ENCODE data around the gene PTPRG. TPM values are rescaled to one million over a fixed set of nuclear protein-coding genes. Genes with fewer than 3 reads are reported as not detected.
A peak's percentile ranks its signal among the peaks of the same experiment; 100 is the strongest.

PTPRG gene
- total RNA-seq, 1 donor, result 148 TPM

- Histone ChIP-seq H3K4me3 (ENCODE audit: insufficient read depth, low read length) (no peak overlapping the region), H2AFZ (ENCODE audit: low read length) (no peak overlapping the region), H3K9me3 (ENCODE audit: low read depth, low read length) (no peaks in the 10 kb centered on the region)
Measured at GRCh38 chr3:62056658-62057057, 495.3 kb downstream of the PTPRG start.

GRCh38 chr3:62057339-62058047 lies 496.1 kb downstream of the PTPRG start:
- no peaks in the 10 kb centered on the region for H3K4me1 ChIP-seq (ENCODE audit: insufficient read depth, low read length)
- H2AFZ ChIP-seq (ENCODE audit: low read length), result no peak overlapping the region
- no peaks in the 10 kb centered on the region for H3K79me2 ChIP-seq (ENCODE audit: insufficient read depth, low read length)
- no peaks in the 10 kb centered on the region for H3K36me3 ChIP-seq (ENCODE audit: insufficient read depth, low read length)
- no peaks in the 10 kb centered on the region for H3K9me3 ChIP-seq (ENCODE audit: low read depth, low read length)
- TF ChIP-seq CTCF (IDR thresholded peaks at IDR 0.05; ENCODE audit: extremely low read depth, low read depth, low read length), result no peak
- no peak overlapping the region for H3K4me2 ChIP-seq (ENCODE audit: insufficient read depth, low read length)
- no peaks in the 10 kb centered on the region for H3K27me3 ChIP-seq (ENCODE audit: insufficient read depth, low read length)
- H4K20me1 ChIP-seq (ENCODE audit: insufficient read depth, low read length), result peaks cover 6% of the 10 kb centered on the region
- no peak overlapping the region for H3K27ac ChIP-seq (ENCODE audit: low read depth, low read length)
- no peak for DNase-seq (ENCODE audit: insufficient read length, low spot score, missing footprints)
- no peak overlapping the region for H3K4me3 ChIP-seq (ENCODE audit: insufficient read depth, low read length)

More at GRCh38 chr3:62056658-62057057, 495.3 kb downstream of the PTPRG start:
- Histone ChIP-seq H3K79me2 (ENCODE audit: insufficient read depth, low read length) (no peaks in the 10 kb centered on the region), H3K4me2 (ENCODE audit: insufficient read depth, low read length) (no peak overlapping the region), H3K4me1 (ENCODE audit: insufficient read depth, low read length) (no peaks in the 10 kb centered on the region), H3K36me3 (ENCODE audit: insufficient read depth, low read length) (no peaks in the 10 kb centered on the region), H3K27me3 (ENCODE audit: insufficient read depth, low read length) (no peaks in the 10 kb centered on the region), H3K27ac (ENCODE audit: low read depth, low read length) (no peak overlapping the region), H4K20me1 (ENCODE audit: insufficient read depth, low read length) (peaks cover 6% of the 10 kb centered on the region)
- DNase-seq (ENCODE audit: insufficient read length, low spot score, missing footprints), result no peak
- TF ChIP-seq CTCF (IDR thresholded peaks at IDR 0.05; ENCODE audit: extremely low read depth, low read depth, low read length), result no peak

GRCh38 chr3:62065985-62066693 lies 504.8 kb downstream of the PTPRG start:
- H2AFZ ChIP-seq (ENCODE audit: low read length), result no peak overlapping the region
- peak; percentile 55 for DNase-seq (ENCODE audit: insufficient read length, low spot score, missing footprints)
- H3K4me1 ChIP-seq (ENCODE audit: insufficient read depth, low read length), result no peaks in the 10 kb centered on the region
- no peaks in the 10 kb centered on the region for H3K36me3 ChIP-seq (ENCODE audit: insufficient read depth, low read length)
- no peaks in the 10 kb centered on the region for H3K27me3 ChIP-seq (ENCODE audit: insufficient read depth, low read length)
- no peaks in the 10 kb centered on the region for H3K79me2 ChIP-seq (ENCODE audit: insufficient read depth, low read length)
- no peak overlapping the region for H3K4me3 ChIP-seq (ENCODE audit: insufficient read depth, low read length)
- H3K27ac ChIP-seq (ENCODE audit: low read depth, low read length), result no peak overlapping the region
- peaks cover 5% of the 10 kb centered on the region for H4K20me1 ChIP-seq (ENCODE audit: insufficient read depth, low read length)
- TF ChIP-seq CTCF (IDR thresholded peaks at IDR 0.05; ENCODE audit: extremely low read depth, low read depth, low read length), result no peak
- H3K4me2 ChIP-seq (ENCODE audit: insufficient read depth, low read length), result no peak overlapping the region
- no peaks in the 10 kb centered on the region for H3K9me3 ChIP-seq (ENCODE audit: low read depth, low read length)

GRCh38 chr3:62068337-62068736 lies 507.0 kb downstream of the PTPRG start:
- Histone ChIP-seq H2AFZ (ENCODE audit: low read length) (no peak overlapping the region), H3K27ac (ENCODE audit: low read depth, low read length) (no peak overlapping the region), H4K20me1 (ENCODE audit: insufficient read depth, low read length) (peaks cover 5% of the 10 kb centered on the region), H3K27me3 (ENCODE audit: insufficient read depth, low read length) (no peaks in the 10 kb centered on the region), H3K79me2 (ENCODE audit: insufficient read depth, low read length) (no peaks in the 10 kb centered on the region), H3K4me1 (ENCODE audit: insufficient read depth, low read length) (no peaks in the 10 kb centered on the region), H3K4me3 (ENCODE audit: insufficient read depth, low read length) (no peak overlapping the region), H3K4me2 (ENCODE audit: insufficient read depth, low read length) (no peak overlapping the region), H3K36me3 (ENCODE audit: insufficient read depth, low read length) (no peaks in the 10 kb centered on the region), H3K9me3 (ENCODE audit: low read depth, low read length) (no peaks in the 10 kb centered on the region)
- no peak for TF ChIP-seq CTCF (IDR thresholded peaks at IDR 0.05; ENCODE audit: extremely low read depth, low read depth, low read length)
- DNase-seq (ENCODE audit: insufficient read length, low spot score, missing footprints), result no peak

Measured in osteoblast (primary cell).